GM12891 (cell line): Measurements from ENCODE around the gene NEK5.

Experiments
- DNase-seq: peaks from one replicate; pipeline ENCODE4 v3.0.0; 2011; ENCODE audit warnings: low spot score; ENCODE audit not compliant: insufficient read length
- FAIRE-seq: peaks from 2 replicates; lab custom pipeline; 2011; peaks lifted over from hg19 to GRCh38; lab: Jason Lieb, UNC
- PAX5 ChIP-seq: IDR thresholded peaks from 2 replicates; pipeline ENCODE4 v1.6.1; 2011; ENCODE audit warnings: low read length, moderate library complexity, mild to moderate bottlenecking; ENCODE audit not compliant: insufficient read depth, severe bottlenecking
- POLR2A ChIP-seq: IDR thresholded peaks from 2 replicates; pipeline ENCODE4 v1.6.1; 2011; ENCODE audit warnings: low read depth, low read length, control low read depth
- POLR2AphosphoS5 ChIP-seq: IDR thresholded peaks from 2 replicates; pipeline ENCODE4 v1.6.1; 2011; ENCODE audit warnings: low read depth, low read length, control low read depth
- POU2F2 ChIP-seq: IDR thresholded peaks from 2 replicates; pipeline ENCODE4 v1.6.1; 2011; ENCODE audit warnings: low read depth, mild to moderate bottlenecking, control low read depth, low read length, moderate library complexity
- SPI1 ChIP-seq: IDR thresholded peaks from 2 replicates; pipeline ENCODE4 v1.6.1; 2011; ENCODE audit warnings: low read depth, low read length, control low read depth
- TAF1 ChIP-seq: IDR thresholded peaks from 2 replicates; pipeline ENCODE4 v1.6.1; 2011; ENCODE audit warnings: low read depth, low read length, control low read depth

The NEK5 gene

GRCh38 chr13:52162279-52163101 is 33.6 kb upstream of the NEK5 start:
- FAIRE-seq: no peak
- no peak for DNase-seq
- no peak for TF ChIP-seq PAX5
- no peak for TF ChIP-seq POLR2A
- no peak for TF ChIP-seq TAF1
- no peak for TF ChIP-seq POLR2AphosphoS5
- no peak for TF ChIP-seq POU2F2
- no peak for TF ChIP-seq SPI1

- TF ChIP-seq POLR2AphosphoS5: no peak
- no peak for TF ChIP-seq SPI1
- no peak for TF ChIP-seq TAF1
- no peak for TF ChIP-seq PAX5
- TF ChIP-seq POLR2A: no peak
- TF ChIP-seq POU2F2: no peak
- DNase-seq: no peak
- no peak for FAIRE-seq
These were observed 32.3 kb upstream of the NEK5 start for GRCh38 chr13:52161181-52161646.

- no peak for FAIRE-seq
- TF ChIP-seq POLR2AphosphoS5 (no peak), POLR2A (no peak), SPI1 (no peak), TAF1 (no peak), PAX5 (no peak)
- DNase-seq: no peak
These were observed 31.6 kb upstream of the NEK5 start for GRCh38 chr13:52160506-52160905.

GRCh38 chr13:52160053-52160452 is 31.2 kb upstream of the NEK5 start:
- peak; percentile 55 for FAIRE-seq
- TF ChIP-seq POLR2AphosphoS5: no peak
- TF ChIP-seq TAF1: no peak
- no peak for TF ChIP-seq PAX5
- no peak for TF ChIP-seq POU2F2
- no peak for TF ChIP-seq POLR2A
- no peak for TF ChIP-seq SPI1
- DNase-seq: no peak

GRCh38 chr13:52159159-52159982 is 30.5 kb upstream of the NEK5 start, which contains the start of gene NEK3:
Gene NEK3 (minus strand): TSS chr13:52159597. CDS start chr13:52156191, 3,406 bp downstream.
- FAIRE-seq: peak; percentile 59

GRCh38 chr13:52158629-52159158 is 29.8 kb upstream of the NEK5 start:
- FAIRE-seq: peak; percentile 69
- no peak for DNase-seq

More at GRCh38 chr13:52159159-52159982, 30.5 kb upstream of the NEK5 start, which contains the start of gene NEK3:
- peak; percentile 53 for DNase-seq
- no peak for TF ChIP-seq SPI1
- TF ChIP-seq POU2F2: 0 out of 2 replicates have a peak, but pooled peaks have one; percentile 26
- no peak for TF ChIP-seq TAF1
- TF ChIP-seq POLR2AphosphoS5: no peak

GRCh38 chr13:52156724-52157261 is 27.9 kb upstream of the NEK5 start:
- no peak for DNase-seq
- FAIRE-seq: no peak

More at GRCh38 chr13:52158629-52159158, 29.8 kb upstream of the NEK5 start:
- TF ChIP-seq SPI1: peak; percentile 88
- no peak for TF ChIP-seq TAF1

GRCh38 chr13:52155177-52155576 is 26.3 kb upstream of the NEK5 start:
- TF ChIP-seq POLR2AphosphoS5 (no peak), POU2F2 (no peak), PAX5 (no peak), SPI1 (no peak), TAF1 (no peak), POLR2A (no peak)
- no peak for FAIRE-seq

More at GRCh38 chr13:52156724-52157261, 27.9 kb upstream of the NEK5 start:
- TF ChIP-seq POLR2A: no peak
- TF ChIP-seq POLR2AphosphoS5: no peak
- no peak for TF ChIP-seq POU2F2
- no peak for TF ChIP-seq PAX5
- no peak for TF ChIP-seq TAF1
- no peak for TF ChIP-seq SPI1

GRCh38 chr13:52147225-52147624 is 18.4 kb upstream of the NEK5 start:
- peak; percentile 26 for FAIRE-seq
- TF ChIP-seq TAF1 (no peak), POLR2AphosphoS5 (no peak), POU2F2 (no peak), PAX5 (no peak), POLR2A (no peak), SPI1 (no peak)
- DNase-seq: no peak

More at GRCh38 chr13:52155177-52155576, 26.3 kb upstream of the NEK5 start:
- no peak for DNase-seq
